ENCODE data around the gene ADAM23. TPM values are rescaled to one million over a fixed set of nuclear protein-coding genes. Genes with fewer than 3 reads are reported as not detected.

The ADAM23 gene
- total RNA-seq, 4 donors from 2014 or later, result 2.7 to 12.5 (median 4.9) TPM

DNA sequence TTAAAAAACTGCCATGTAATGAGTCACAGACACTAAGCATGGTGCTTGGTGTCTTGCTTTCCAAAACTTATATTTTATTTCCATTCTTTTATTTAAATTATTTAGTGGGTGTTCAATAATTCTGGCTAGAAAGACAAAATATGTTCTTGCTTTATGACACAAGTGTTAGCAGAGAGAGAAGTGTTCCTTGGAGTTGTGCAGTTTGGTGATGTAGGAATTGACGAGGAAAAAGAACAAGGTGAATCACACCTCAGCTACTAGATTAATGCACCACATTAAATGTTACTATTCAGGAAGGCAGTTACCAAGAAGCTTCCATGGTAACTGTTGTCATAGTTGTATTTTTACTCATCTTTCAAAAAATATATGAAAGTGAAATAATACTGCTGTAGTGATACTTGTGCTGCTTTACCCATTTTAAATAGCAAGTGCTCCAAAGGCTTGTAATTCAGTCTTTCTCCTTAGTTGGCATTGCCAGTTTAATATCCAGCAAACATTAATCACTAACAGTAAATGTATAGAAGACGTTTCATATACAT is 28.3 kb downstream of the ADAM23 start:
- WGBS, 2 donors, result 77 to 80% methylated on average over 2 of the region's 2 CpGs

DNA sequence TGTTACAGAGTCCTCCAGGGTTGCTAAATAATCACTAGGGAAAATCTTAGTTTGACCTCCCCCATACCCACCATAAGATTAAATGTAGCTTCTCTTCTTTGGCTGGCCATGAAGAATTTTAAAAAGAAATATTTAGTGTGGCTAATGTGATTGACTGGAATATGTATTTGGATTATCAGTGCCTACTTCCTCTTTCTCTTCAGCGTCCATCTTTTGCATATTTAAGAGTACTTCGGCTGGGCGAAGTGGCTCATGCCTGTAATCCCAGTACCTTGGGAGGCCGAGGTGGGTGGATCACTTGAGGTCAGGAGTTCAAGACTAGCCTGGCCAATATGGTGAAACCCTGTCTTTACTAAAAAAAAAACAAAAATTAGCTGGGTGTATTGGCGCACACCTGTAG is 28.8 kb downstream of the ADAM23 start:
- 87 to 89% methylated on average over 5 of the region's 5 CpGs for WGBS, 2 donors

More for the DNA sequence above, 28.3 kb downstream of the ADAM23 start:
- Histone ChIP-seq H3K9me3 (no peaks in the 10 kb centered on the region), H3K36me3 (peaks cover 0 to 7% (median 0%) of the 10 kb centered on the region in 3 donors), H3K4me1 (peaks cover 0 to 4% (median 0%) of the 10 kb centered on the region in 4 donors), H3K27me3 (no peaks in the 10 kb centered on the region), H3K4me3 (no peak overlapping the region), H3K27ac (no peak overlapping the region)
- DNase-seq (ENCODE audit: low spot score in 2 of 2), result no peak
- TF ChIP-seq, protein P1, sequence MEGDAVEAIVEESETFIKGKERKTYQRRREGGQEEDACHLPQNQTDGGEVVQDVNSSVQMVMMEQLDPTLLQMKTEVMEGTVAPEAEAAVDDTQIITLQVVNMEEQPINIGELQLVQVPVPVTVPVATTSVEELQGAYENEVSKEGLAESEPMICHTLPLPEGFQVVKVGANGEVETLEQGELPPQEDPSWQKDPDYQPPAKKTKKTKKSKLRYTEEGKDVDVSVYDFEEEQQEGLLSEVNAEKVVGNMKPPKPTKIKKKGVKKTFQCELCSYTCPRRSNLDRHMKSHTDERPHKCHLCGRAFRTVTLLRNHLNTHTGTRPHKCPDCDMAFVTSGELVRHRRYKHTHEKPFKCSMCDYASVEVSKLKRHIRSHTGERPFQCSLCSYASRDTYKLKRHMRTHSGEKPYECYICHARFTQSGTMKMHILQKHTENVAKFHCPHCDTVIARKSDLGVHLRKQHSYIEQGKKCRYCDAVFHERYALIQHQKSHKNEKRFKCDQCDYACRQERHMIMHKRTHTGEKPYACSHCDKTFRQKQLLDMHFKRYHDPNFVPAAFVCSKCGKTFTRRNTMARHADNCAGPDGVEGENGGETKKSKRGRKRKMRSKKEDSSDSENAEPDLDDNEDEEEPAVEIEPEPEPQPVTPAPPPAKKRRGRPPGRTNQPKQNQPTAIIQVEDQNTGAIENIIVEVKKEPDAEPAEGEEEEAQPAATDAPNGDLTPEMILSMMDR (IDR thresholded peaks at IDR 0.05), result no peak
- TF ChIP-seq POLR2A (IDR thresholded peaks at IDR 0.05) (no peak), EP300 (IDR thresholded peaks at IDR 0.05) (no peak)

DNA sequence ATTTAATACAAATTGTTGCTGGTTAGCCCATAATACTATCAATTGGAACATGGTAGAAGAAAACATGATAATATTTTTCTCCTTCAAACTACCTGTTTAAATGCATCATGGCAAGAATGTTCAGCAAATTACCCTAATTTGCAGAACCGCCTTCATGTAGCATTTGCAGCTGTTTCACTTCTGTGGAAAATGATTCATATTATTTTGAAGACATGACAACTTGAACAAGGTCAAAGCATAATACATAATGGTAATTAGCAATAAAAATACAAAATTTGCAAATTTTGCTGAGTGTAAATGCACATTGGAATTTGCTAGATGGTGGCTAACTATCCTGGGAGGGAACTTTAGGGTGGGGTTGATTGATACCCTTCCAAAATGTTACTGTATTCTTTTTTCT is 30.8 kb downstream of the ADAM23 start:
- Histone ChIP-seq H3K4me3 (no peak overlapping the region), H3K9me3 (no peaks in the 10 kb centered on the region), H3K27me3 (no peaks in the 10 kb centered on the region), H3K4me1 (peaks cover 0 to 12% (median 0%) of the 10 kb centered on the region in 4 donors), H3K27ac (no peak overlapping the region), H3K36me3 (no peaks in the 10 kb centered on the region)
- no peak for DNase-seq (ENCODE audit: low spot score in 2 of 2)
- TF ChIP-seq EP300 (IDR thresholded peaks at IDR 0.05), result no peak
- TF ChIP-seq, protein P1 (IDR thresholded peaks at IDR 0.05), result no peak
- TF ChIP-seq POLR2A (IDR thresholded peaks at IDR 0.05), result no peak
- WGBS, 2 donors, result 94 to 95% methylated on average over 1 of the region's 1 CpG

More for the DNA sequence above, 28.8 kb downstream of the ADAM23 start:
- H3K4me3 ChIP-seq, result no peak overlapping the region
- peaks cover 0 to 7% (median 0%) of the 10 kb centered on the region in 3 donors for H3K36me3 ChIP-seq
- H3K4me1 ChIP-seq, result peaks cover 0 to 7% (median 0%) of the 10 kb centered on the region in 4 donors
- no peak for DNase-seq (ENCODE audit: low spot score in 2 of 2)
- TF ChIP-seq EP300 (IDR thresholded peaks at IDR 0.05) (no peak), POLR2A (IDR thresholded peaks at IDR 0.05) (no peak)
- TF ChIP-seq, protein P1 (IDR thresholded peaks at IDR 0.05), result no peak
- no peak overlapping the region for H3K27ac ChIP-seq
- H3K27me3 ChIP-seq, result no peaks in the 10 kb centered on the region
- no peaks in the 10 kb centered on the region for H3K9me3 ChIP-seq

DNA sequence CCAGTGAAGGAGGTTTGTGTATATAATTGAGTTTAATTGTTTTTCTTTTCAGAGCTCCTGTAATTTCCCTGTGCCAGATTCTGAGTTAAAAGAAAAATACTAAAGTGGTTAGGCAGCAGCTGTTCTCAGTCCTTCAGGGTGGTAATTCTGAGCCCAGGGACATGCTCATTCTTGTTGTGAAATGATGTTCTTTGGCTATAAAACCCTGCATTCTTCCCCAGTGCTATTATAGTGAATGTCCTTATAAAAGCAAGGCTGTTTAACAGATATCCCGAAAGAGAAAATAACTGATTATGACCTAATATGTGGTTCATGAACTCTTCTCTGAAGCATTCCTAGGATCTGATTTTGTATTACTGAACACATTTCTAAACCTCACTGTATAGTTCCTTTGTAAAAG is 34.0 kb downstream of the ADAM23 start:
- Histone ChIP-seq H3K27me3 (no peaks in the 10 kb centered on the region), H3K9me3 (no peaks in the 10 kb centered on the region), H3K27ac (peak overlapping the region in 1 of 4 donors; percentile 1), H3K4me1 (peaks cover 0 to 12% (median 0%) of the 10 kb centered on the region in 4 donors), H3K36me3 (no peaks in the 10 kb centered on the region), H3K4me3 (no peak overlapping the region)
- TF ChIP-seq, protein P1 (IDR thresholded peaks at IDR 0.05), result no peak
- no peak for TF ChIP-seq POLR2A (IDR thresholded peaks at IDR 0.05)
- TF ChIP-seq EP300 (IDR thresholded peaks at IDR 0.05), result no peak
- no peak for DNase-seq (ENCODE audit: low spot score in 2 of 2)
- 18 to 24% methylated on average over 1 of the region's 1 CpG for WGBS, 2 donors

DNA sequence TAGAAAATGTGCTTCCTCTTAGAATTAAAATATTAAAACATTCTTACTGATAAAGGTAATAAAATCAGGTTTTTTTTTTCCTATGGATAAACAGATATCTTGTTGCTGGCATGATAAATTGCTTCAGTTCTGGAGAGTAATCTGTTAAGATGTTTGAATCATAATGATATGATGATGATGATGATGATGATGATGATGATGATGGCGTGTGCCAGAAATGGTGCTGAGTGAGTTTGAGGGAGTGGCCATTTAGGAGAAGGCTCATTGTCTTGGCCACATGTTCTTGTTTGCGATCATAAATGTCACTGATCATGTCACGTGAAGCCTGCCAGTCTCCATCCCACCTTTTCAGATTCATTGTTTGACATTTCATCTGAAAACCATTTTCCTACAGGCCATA is 35.0 kb downstream of the ADAM23 start:
- Histone ChIP-seq H3K4me3 (no peak overlapping the region), H3K9me3 (no peaks in the 10 kb centered on the region), H3K36me3 (peaks cover 0 to 1% (median 0%) of the 10 kb centered on the region in 3 donors), H3K27me3 (no peaks in the 10 kb centered on the region), H3K27ac (no peak overlapping the region), H3K4me1 (peaks cover 0 to 12% (median 0%) of the 10 kb centered on the region in 4 donors)
- TF ChIP-seq EP300 (IDR thresholded peaks at IDR 0.05) (no peak), POLR2A (IDR thresholded peaks at IDR 0.05) (no peak)
- TF ChIP-seq, protein P1 (IDR thresholded peaks at IDR 0.05), result no peak
- WGBS, 2 donors, result 75 to 80% methylated on average over 3 of the region's 3 CpGs
- DNase-seq (ENCODE audit: low spot score in 2 of 2), result no peak

Measured in tibial nerve (tissue), 4 donors.